Stomach (tissue), 9 donors: ENCODE results near the gene LMBRD2. TPM values are rescaled to one million over a fixed set of nuclear protein-coding genes. Genes with fewer than 3 reads are reported as not detected.

Experiments
- DNase-seq, 2 donors: peaks; one replicate each; pipeline versions ENCODE4 v3.0.0 to v3.0.0-alpha.2; 2013 to 2019
- H3K27ac ChIP-seq, 5 donors: fragments of 200-600 bp in 4 of 5; sonication (generic) in 4 of 5; one replicate each; pipeline ENCODE4 v1.5.1; 2013 to 2019; ENCODE audit warnings: mild to moderate bottlenecking in 1 of 5, moderate library complexity in 1 of 5
- H3K27me3 ChIP-seq, 3 donors: fragments of 200-600 bp; sonication (generic); one replicate each; pipeline ENCODE4 v1.5.1; 2017 to 2019; ENCODE audit warnings: mixed run types in 1 of 3
- H3K36me3 ChIP-seq, 4 donors: fragments of 200-600 bp; sonication (generic); 1 replicate in 3 of 4; 2 replicates in 1 of 4; pipeline ENCODE4 v1.5.1; 2016 to 2019
- H3K4me1 ChIP-seq, 4 donors: fragments of 200-600 bp; sonication (generic); one replicate each; pipeline ENCODE4 v1.5.1; 2016 to 2019
- H3K4me3 ChIP-seq, 4 donors: fragments of 200-600 bp; sonication (generic) in 3 of 4; one replicate each; pipeline ENCODE4 v1.5.1; 2016 to 2019; ENCODE audit warnings: mild to moderate bottlenecking in 1 of 4
- H3K9me3 ChIP-seq, 4 donors: fragments of 200-600 bp; sonication (generic); one replicate each; pipeline ENCODE4 v1.5.1; 2016 to 2019
- CTCF ChIP-seq, 7 experiments: fragments of 450-650 bp in 4 of 7; fragments of 200-600 bp in 3 of 7; sonication (generic) in 3 of 7; IDR thresholded peaks; one replicate each; pipeline ENCODE4 v1.5.1; 2016 to 2019; ENCODE audit warnings: antibody characterized with exemption in 7 of 7, control low read depth in 2 of 7, mild to moderate bottlenecking in 1 of 7
- EP300 ChIP-seq: sonication (generic); formaldehyde crosslinking; IDR thresholded peaks from one replicate; pipeline ENCODE4 v1.6.1; 2017; ENCODE audit warnings: antibody characterized with exemption
- POLR2A ChIP-seq, 4 donors: fragments of 450-650 bp; IDR thresholded peaks; one replicate each; pipeline ENCODE4 v1.6.1; 2016; ENCODE audit warnings: antibody characterized with exemption in 4 of 4, control low read depth in 2 of 4, mild to moderate bottlenecking in 1 of 4, moderate library complexity in 1 of 4
- POLR2AphosphoS5 ChIP-seq, 3 donors: sonication (generic); formaldehyde crosslinking; IDR thresholded peaks; one replicate each; pipeline ENCODE4 v1.6.1; 2016; ENCODE audit warnings: antibody characterized with exemption in 3 of 3
- WGBS, 5 donors: extraction: QIAGEN DNeasy Blood & Tissue Kit in 3 of 5; methylation state at CpG; one replicate each; pipeline versions ENCODE4 v1.1.5 to v1.1.7; 2013 to 2018; 5-methylcytosine and 5-hydroxymethylcytosine counted together
- intact Hi-C: fragments of 100-400 bp; cut with DNase I; formaldehyde crosslinking; loops from one replicate; pipeline ENCODE4 v1.15.1; 2023; ENCODE audit warnings: low total_unique reads
- polyA plus RNA-seq, 3 donors: library from polyadenylated mRNA; stranded (reverse); fragments of 200-250 nt; gene quantifications; one replicate each; pipeline ENCODE4 v1.2.3, GENCODE V29; 2013
- total RNA-seq, 5 donors: library from RNA; depleted of rRNA; stranded (reverse); fragments of >200 nt; gene quantifications; one replicate each; pipeline versions ENCODE4 v1.1.0 to v1.2.3, GENCODE V29; 2014 to 2016
- donor health status: healthy with polysubstance abuse.
- donor health status: Bipolar disorder and iron deficiency.
- donor health status: healthy.

LMBRD2 gene
- total and polyA plus RNA-seq, 8 donors: 0.58 to 122 (median 4.9) TPM

- H3K9me3 ChIP-seq: no peaks in the 10 kb centered on the region
- H3K36me3 ChIP-seq: peaks cover 0 to 32% (median 23%) of the 10 kb centered on the region in 4 donors
- no peak overlapping the region for H3K4me3 ChIP-seq
- no peaks in the 10 kb centered on the region for H3K27me3 ChIP-seq
- no peak for DNase-seq
- intact Hi-C loops: no loop called here
- no peaks in the 10 kb centered on the region for H3K4me1 ChIP-seq
- TF ChIP-seq EP300 (no peak), POLR2AphosphoS5 (IDR thresholded peaks at IDR 0.05) (no peak), CTCF (IDR thresholded peaks at IDR 0.05) (no peak), POLR2A (IDR thresholded peaks at IDR 0.05) (no peak)
- WGBS, 5 donors: 98 to 100% (median 100%) methylated on average over 1 of the region's 1 CpG
- H3K27ac ChIP-seq: no peak overlapping the region
These were observed 22.9 kb downstream of the LMBRD2 start for GRCh38 chr5:36128795-36129194.

GRCh38 chr5:36125868-36126267, 25.8 kb downstream of the LMBRD2 start:
- Histone ChIP-seq H3K27ac (no peak overlapping the region), H3K4me1 (no peaks in the 10 kb centered on the region), H3K4me3 (no peak overlapping the region), H3K36me3 (peaks cover 0 to 54% (median 37%) of the 10 kb centered on the region in 4 donors), H3K27me3 (no peaks in the 10 kb centered on the region), H3K9me3 (no peaks in the 10 kb centered on the region)
- no peak for DNase-seq
- WGBS, 5 donors: 88 to 100% (median 94%) methylated on average over 1 of the region's 1 CpG
- intact Hi-C loops: no loop called here
- TF ChIP-seq POLR2A (IDR thresholded peaks at IDR 0.05) (no peak), POLR2AphosphoS5 (IDR thresholded peaks at IDR 0.05) (no peak), CTCF (IDR thresholded peaks at IDR 0.05) (no peak), EP300 (no peak)

GRCh38 chr5:36111238-36111637, 40.4 kb downstream of the LMBRD2 start:
- intact Hi-C loops: no loop called here
- Histone ChIP-seq H3K4me3 (no peak overlapping the region), H3K27ac (no peak overlapping the region), H3K4me1 (no peaks in the 10 kb centered on the region), H3K36me3 (peaks cover 16 to 90% (median 72%) of the 10 kb centered on the region in 4 donors), H3K27me3 (no peaks in the 10 kb centered on the region), H3K9me3 (no peaks in the 10 kb centered on the region)
- TF ChIP-seq POLR2A (IDR thresholded peaks at IDR 0.05): no peak
- TF ChIP-seq EP300: no peak
- TF ChIP-seq CTCF (IDR thresholded peaks at IDR 0.05): no peak
- no peak for TF ChIP-seq POLR2AphosphoS5 (IDR thresholded peaks at IDR 0.05)
- no peak for DNase-seq
- 80 to 93% (median 87%) methylated on average over 1 of the region's 1 CpG for WGBS, 5 donors

- 50 to 65% (median 59%) methylated on average over 3 of the region's 3 CpGs for WGBS, 5 donors
- H3K27ac ChIP-seq: no peak overlapping the region
- intact Hi-C loops: no loop called here
- H3K36me3 ChIP-seq: peaks cover 19 to 92% (median 74%) of the 10 kb centered on the region in 4 donors
- no peaks in the 10 kb centered on the region for H3K27me3 ChIP-seq
- DNase-seq: no peak
- TF ChIP-seq POLR2A (IDR thresholded peaks at IDR 0.05) (no peak), CTCF (IDR thresholded peaks at IDR 0.05) (no peak), EP300 (no peak), POLR2AphosphoS5 (IDR thresholded peaks at IDR 0.05) (no peak)
- no peaks in the 10 kb centered on the region for H3K9me3 ChIP-seq
- H3K4me1 ChIP-seq: no peaks in the 10 kb centered on the region
- H3K4me3 ChIP-seq: no peak overlapping the region
These were observed 42.8 kb downstream of the LMBRD2 start for GRCh38 chr5:36108758-36109460.
